Raji (cell line): ENCODE data around the gene FAM163B.

Experiments
- POLR2A ChIP-seq: IDR thresholded peaks from 2 replicates; pipeline ENCODE4 v1.6.1; 2011; ENCODE audit warnings: low read depth, low read length, control low read depth; ENCODE audit not compliant: insufficient read depth

Gene FAM163B

DNA sequence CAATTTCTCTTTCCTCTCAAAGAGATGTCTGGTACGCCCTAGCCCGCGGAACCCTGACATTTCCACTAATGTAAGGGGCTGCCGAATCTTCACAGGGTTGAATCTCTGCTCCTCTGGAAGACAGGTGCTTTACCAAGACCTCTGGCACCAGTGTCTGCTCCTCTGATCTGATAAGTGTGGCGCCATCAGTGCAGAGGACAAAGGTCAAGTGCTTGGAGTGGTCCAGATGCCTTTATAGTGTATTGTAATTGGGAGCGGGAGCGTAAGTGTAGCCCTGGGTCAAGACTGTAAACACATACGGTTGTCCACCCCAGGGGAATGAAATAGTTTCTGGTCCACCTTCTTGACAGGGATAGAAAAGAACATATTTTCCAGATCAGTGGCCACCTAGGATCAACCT is 57.0 kb downstream of the FAM163B start:
- TF ChIP-seq POLR2A = no peak

DNA sequence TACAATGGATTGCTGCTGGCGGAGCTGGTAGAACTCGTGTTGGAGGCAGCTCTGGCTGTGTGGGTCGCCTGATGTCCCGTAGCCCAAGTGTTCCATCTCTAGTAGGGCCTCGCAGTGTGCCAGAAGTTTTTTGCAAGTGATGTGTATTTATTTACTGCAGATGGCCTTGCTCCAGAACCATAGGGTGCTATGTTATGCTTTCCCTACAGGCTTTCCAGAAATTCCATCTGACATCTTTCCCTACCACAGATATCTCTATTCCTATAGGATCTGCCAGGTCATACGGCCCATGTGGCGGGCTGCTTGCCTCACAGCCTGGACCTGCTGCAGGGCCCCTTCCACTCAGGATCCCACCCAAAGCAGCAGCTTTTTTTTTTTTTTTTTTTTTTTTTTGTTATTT is 57.7 kb downstream of the FAM163B start:
- TF ChIP-seq POLR2A = no peak

DNA sequence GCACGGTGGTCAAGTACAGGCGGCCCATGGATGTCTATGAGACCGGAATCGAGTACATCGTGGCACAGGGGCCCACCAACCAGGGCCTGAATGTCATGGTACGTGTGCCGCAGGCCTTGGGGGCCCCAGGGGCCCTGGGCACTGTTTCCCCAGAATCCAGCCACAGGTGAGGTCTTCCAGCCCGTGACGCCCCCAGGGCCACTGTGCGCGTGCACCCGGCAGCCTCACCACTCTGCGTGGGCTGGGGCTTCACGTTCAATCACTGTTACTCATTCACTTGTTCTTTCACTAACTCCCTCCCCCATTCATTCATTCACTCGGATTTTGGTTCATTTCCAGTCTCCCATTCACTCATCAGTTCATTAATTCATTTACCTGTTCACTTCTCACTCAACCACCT is 62.1 kb downstream of the FAM163B start:
- TF ChIP-seq POLR2A = no peak

DNA sequence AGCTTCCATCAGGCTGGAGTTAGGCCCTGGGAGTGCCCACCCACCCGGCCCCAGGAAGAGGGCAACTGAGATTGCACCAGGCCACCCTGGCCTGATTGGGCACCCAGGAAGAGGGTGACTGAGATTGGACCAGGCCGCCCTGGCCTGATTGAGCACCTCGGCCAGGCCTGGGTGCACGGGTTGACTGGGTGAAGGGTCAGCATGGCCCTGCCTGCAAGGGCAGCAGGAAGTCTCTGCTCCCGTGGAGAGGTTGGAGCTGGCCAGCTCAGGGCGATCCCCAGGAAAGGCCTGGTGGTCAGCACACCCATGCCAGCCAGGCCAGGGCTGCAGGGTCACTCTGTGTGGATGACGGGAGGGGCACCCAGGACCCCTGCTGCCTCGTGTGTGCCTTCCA is 62.9 kb downstream of the FAM163B start:
- TF ChIP-seq POLR2A = no peak

DNA sequence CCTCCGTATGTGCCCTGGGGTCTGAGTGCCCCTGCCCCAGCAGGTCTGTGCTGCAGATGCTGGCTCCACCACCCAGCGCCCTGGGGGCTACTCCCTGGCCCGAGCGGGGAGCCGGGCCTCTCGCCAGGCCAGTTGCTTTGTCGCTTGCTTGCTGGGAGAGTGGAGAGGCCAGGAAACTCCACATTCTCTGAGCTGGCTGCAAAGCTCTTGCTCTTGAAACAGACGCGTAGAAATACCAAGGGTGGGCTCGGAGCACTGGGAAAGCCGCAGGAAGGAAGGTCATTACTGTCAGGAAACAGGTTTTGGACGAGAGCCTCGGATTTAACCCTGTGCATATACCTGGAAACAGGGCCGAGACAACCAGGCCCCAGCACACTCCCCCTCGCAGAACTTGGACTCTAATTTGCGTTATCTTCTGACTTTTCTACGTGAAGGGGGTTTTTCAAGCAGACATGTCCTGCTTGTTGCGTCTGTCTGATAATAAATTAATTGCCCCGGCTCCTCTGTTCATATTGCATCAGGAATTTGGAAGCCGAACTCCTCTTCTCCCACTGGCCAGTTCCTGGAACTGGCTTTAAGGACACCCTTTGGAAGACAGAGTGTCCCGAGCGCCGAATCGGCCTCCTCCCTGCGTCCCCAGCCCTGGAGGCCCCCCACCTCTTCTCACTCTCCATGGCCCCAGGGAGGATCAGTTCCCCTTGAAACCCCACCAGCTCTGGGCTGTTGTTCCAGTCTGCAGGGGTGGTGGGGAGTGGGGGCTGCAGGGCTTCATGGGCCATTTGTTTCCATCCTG is 63.5 kb downstream of the FAM163B start:
- no peak for TF ChIP-seq POLR2A

DNA sequence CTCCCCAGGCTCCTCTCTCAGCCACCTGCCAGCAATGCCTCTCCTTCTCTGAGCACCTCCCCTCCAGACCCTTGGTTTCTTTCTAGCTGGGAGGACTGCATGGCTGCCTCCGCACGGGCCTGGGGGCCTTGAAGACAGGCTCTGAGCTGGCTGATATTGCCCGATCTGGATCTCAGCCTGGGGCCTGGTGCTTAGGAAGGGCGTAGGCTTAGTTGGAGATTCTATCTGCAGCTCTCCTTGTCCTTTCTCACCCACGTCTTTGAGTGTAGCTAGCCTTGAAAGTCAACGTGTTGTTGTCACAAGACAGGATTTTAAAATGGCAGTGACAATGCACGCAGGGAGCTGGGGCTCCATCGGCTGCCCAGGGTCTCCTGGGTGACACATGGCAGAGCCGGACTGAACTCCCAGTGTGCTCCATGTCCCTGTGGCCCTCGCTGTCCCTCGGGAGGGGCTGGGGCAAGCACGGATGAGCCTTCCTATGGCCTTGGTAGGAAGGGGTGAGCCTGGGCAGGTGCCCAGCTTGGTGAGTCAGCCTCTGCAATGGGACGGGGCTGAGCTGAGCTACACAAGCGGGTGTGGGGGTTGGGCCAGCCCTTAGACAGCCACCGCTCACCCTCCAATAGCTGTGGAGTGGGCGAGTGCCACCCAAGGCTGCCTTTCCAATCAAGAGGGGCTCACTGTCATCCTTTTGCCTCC is 65.3 kb downstream of the FAM163B start:
- TF ChIP-seq POLR2A = no peak

DNA sequence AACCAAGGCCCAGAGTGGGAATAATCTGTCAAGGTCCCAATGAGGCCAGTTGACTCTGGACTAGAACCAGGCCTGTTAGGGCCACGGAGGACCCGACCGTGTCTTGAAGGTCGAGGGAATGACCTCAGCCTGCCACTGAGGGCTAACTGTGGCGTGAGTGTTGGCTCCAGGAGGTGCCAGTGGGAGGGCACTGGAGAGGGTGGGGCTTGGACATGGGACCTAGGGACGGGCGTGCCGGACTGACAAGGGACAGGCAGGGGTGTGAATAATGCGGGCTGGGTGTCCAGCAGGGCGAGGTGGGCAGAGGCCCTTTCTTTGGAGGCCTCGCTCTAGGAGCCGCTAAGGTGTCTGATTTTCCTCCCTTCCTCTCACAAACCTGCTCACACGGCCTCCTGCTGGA is 67.2 kb downstream of the FAM163B start:
- TF ChIP-seq POLR2A = no peak

DNA sequence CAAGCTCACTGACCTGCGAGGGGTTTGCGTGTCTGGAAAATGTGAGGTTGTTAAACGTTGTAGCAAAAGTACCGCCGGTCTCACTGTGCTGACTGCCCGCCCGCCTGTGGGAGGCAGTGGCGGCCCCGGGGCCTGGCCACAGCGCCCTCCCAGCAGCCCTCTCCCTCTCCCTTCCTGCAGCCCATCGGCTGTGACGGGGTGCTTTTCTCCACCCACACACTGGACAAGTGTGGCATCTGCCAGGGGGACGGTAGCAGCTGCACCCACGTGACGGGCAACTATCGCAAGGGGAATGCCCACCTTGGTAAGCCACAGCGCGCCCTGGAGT is 68.5 kb downstream of the FAM163B start:
- TF ChIP-seq POLR2A = no peak

DNA sequence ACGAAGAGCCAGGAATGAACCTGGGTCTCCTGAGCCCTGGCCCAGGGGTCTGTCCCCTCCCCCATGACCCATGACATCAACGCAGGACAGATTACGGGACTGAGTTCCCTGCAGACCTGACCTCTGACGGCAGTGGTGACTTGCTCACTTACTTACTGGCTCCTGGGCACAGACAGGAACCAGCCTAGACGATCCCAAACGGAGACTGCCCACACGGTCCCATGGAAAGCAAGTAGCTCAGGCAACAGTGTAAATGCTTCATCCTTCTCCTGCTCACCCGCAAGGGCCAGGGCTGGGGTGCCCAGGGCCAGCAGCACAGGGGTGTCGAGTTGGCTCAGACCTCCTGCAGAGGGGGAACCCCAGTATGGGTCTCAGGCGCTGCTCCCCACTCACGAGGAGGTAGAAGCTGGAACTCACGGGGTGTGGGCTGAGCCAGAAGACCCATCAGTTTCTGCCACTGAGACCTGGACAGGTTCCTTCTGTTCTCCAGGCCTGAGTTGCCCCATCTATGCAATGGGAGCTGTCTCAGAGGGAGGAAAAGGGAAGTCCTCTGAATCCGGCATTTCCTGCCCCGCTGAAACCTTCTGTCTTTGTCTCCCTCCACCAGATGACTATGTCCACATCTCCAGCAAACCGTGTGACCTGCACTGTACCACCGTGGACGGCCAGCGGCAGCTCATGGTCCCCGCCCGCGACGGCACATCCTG is 69.0 kb downstream of the FAM163B start:
- no peak for TF ChIP-seq POLR2A

DNA sequence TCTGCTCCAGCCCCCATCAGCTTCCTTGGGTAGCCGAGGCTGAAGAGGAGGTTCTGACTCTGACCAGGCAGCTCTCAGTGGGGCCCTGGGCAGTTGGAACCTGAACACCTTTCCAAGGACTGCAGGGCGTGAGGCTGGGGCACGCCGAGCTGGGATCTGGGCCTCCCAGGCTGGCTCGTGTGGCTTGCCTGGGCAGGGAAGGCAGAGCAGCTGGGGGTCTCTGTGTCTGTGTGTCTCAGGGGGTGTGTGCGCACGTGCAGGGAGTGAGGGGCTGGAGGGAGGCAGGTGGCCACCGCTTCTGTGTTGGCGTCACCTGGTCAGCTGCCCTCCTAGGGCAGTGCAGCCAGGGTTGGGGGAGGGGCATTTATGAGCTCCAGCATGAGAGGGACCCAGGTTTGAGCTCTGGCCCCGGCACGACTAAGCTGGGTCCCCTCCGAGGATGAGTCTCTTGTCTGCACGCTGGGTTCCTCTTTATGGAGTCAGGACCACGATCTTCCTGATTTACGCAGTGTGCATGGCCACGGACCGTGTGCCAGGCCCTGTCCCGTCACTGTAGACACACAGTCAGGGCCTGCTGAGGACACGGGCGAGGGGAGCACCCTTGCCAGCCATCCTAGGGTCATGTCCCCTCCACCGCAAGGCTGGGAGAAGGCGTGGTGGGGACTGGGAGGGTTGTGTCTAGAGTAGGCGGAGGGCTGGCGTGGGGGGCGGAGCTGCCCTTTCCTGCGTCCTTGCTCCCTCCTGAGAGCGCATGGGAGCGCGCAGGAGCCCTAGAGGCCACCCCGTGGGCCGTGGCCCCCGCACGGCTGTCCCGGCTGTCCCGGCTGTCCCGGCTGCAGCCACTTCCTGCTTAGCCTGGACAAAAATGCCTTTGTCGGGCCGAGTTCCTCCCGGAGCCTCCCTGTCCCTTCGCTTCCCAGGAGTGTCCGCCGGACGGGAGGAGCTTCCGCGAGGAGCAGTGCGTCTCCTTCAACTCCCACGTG is 70.0 kb downstream of the FAM163B start:
- no peak for TF ChIP-seq POLR2A

DNA sequence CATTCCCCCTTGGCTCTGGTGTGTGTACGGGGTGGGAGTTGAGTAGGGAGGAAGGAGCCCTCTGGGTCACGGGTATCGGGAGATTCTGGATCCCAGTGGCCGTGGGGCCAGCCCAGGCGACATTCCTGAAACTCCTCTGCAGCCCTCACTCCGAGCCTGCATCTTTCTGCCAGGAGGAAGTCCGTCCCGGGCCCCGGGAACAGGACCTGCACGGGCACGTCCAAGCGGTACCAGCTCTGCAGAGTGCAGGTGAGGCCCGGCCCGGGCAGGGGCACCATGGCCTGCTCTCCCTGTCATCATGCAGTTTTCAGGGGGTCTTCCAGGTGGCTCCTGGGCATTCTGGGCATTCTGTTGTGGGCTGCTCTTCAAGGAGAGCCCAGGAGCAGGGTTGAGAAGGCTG is 71.0 kb downstream of the FAM163B start:
- TF ChIP-seq POLR2A = no peak

DNA sequence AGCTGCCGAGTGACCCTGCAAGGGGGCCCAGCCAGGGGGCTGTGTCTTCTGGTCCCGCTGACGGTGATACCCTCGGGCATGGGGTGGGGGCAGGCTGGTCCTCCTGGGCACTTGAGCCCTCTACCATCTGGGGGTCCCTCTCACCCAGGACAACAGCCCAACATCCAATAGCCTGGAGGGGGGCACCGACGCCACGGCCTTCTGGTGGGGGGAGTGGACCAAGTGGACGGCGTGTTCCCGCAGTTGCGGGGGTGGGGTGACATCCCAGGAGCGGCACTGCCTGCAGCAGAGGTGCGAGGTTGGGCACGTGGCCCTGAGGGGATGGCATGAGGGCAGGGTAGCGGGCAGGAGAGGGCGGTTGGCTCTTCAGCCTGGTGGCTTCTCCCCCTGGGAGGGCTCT is 71.9 kb downstream of the FAM163B start:
- no peak for TF ChIP-seq POLR2A

DNA sequence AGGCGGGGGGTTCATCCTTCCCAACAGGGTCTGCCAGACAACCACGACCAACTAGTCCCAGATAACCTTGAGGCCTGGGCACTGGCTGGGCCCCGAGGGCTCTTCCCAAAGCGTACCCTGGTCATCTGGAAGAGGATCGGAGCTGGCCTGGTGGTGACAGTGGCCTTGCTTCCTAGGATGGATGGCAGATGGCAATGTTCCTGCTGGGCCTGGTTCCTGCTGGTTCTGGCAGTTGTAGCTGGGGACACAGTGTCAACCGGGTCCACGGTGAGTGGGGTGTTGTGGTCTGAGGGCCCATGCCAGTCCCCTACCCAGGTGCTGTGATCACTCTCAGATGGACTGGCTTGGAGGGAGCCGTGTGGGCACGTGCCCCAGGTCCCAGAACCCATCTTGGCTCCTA is 72.7 kb downstream of the FAM163B start:
- TF ChIP-seq POLR2A = no peak

DNA sequence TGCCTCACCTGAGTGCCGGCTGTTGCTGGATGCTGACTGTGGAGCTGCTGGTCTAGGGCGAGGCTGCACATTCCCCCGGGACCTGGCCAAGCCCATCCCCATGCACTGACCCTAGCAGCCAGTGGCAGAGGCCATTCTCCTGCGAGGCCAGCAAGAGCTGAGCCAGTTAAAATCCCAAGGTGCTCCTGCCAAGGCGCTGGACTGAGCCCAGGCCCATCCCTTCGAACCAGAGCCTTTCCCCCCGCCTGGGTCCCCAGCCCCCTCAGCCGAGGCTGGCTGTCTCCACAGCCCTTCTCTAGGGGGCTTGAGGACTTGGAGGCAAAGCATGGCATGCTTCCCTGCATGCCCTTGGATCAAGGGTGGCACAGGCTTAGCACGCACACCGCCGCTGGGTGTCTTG is 73.1 kb downstream of the FAM163B start:
- TF ChIP-seq POLR2A = no peak

DNA sequence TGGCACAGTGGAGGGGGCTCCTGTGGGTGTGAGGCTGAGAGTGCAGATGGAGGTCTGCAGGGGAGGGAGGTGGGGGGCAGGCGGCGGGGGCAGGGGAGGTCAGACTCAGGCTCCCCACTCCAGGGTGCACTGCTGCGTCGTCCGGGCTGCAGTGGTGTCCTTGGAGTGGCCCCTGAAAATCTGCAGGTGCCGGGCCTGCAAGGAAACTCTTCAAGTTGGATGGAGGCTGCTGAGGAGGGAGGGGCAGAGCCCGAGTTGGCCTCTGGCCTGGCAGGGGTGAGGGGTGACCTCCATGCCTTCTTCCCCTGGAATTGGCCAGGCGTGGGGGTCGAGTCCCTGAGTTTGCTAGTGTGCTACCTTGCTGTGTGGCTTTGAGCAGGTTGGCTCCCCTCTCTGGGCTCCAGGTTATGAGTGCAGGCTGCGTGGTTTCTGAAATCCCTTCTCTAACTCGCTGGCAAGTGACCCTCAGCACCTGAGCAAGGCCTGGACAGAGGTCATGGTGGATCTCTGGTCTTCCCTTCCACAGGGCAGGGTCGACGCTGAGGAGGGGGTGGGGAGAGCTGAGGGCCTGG is 73.8 kb downstream of the FAM163B start:
- no peak for TF ChIP-seq POLR2A
